ENCODE results near the gene ASNSD1. TPM values are rescaled to one million over a fixed set of nuclear protein-coding genes. Genes with fewer than 3 reads are reported as not detected.

The ASNSD1 gene
- total RNA-seq, 2 donors from 2014 or later = 36.7 to 38.8 TPM

- H3K4me1 ChIP-seq = no peaks in the 10 kb centered on the region
- no peaks in the 10 kb centered on the region for H3K27me3 ChIP-seq
These were observed 39.5 kb upstream of the ASNSD1 start for GRCh38 chr2:189621781-189622180.

GRCh38 chr2:189623049-189623448 lies 38.2 kb upstream of the ASNSD1 start:
- Histone ChIP-seq H3K36me3 (no peaks in the 10 kb centered on the region), H3K4me3 (no peak overlapping the region), H3K27me3 (no peaks in the 10 kb centered on the region), H3K9me3 (no peaks in the 10 kb centered on the region), H3K4me1 (no peaks in the 10 kb centered on the region), H3K27ac (no peak overlapping the region)
- DNase-seq (ENCODE audit: low spot score) = no peak
- TF ChIP-seq CTCF (IDR thresholded peaks at IDR 0.05) = no peak

More at GRCh38 chr2:189621781-189622180, 39.5 kb upstream of the ASNSD1 start:
- Histone ChIP-seq H3K36me3 (no peaks in the 10 kb centered on the region), H3K4me3 (no peak overlapping the region), H3K27ac (no peak overlapping the region), H3K9me3 (no peaks in the 10 kb centered on the region)
- no peak for TF ChIP-seq CTCF (IDR thresholded peaks at IDR 0.05)
- DNase-seq (ENCODE audit: low spot score) = no peak

GRCh38 chr2:189624648-189625355 lies 36.5 kb upstream of the ASNSD1 start:
- TF ChIP-seq CTCF (IDR thresholded peaks at IDR 0.05) = no peak
- no peak overlapping the region for H3K27ac ChIP-seq
- no peak for DNase-seq (ENCODE audit: low spot score)

GRCh38 chr2:189625636-189626035 lies 35.6 kb upstream of the ASNSD1 start:
- Histone ChIP-seq H3K27ac (no peak overlapping the region), H3K4me3 (no peak overlapping the region), H3K36me3 (no peaks in the 10 kb centered on the region), H3K27me3 (no peaks in the 10 kb centered on the region), H3K4me1 (no peaks in the 10 kb centered on the region), H3K9me3 (no peaks in the 10 kb centered on the region)
- TF ChIP-seq CTCF (IDR thresholded peaks at IDR 0.05) = no peak
- no peak for DNase-seq (ENCODE audit: low spot score)

More at GRCh38 chr2:189624648-189625355, 36.5 kb upstream of the ASNSD1 start:
- H3K27me3 ChIP-seq = no peaks in the 10 kb centered on the region
- H3K4me1 ChIP-seq = no peaks in the 10 kb centered on the region
- H3K4me3 ChIP-seq = no peak overlapping the region
- no peaks in the 10 kb centered on the region for H3K36me3 ChIP-seq
- no peaks in the 10 kb centered on the region for H3K9me3 ChIP-seq

- Histone ChIP-seq H3K4me1 (no peaks in the 10 kb centered on the region), H3K27me3 (no peaks in the 10 kb centered on the region), H3K36me3 (no peaks in the 10 kb centered on the region), H3K27ac (no peak overlapping the region), H3K9me3 (no peaks in the 10 kb centered on the region), H3K4me3 (no peak overlapping the region)
- no peak for TF ChIP-seq CTCF (IDR thresholded peaks at IDR 0.05)
- no peak for DNase-seq (ENCODE audit: low spot score)
These were observed 33.5 kb upstream of the ASNSD1 start for GRCh38 chr2:189627789-189628188.
